ENCODE measurements around the gene REPIN1.
"Not testable (repeated sequence)": the region's sequence is repeated elsewhere in the genome, so short reads cannot be mapped to it uniquely, and the experiment has no call there.

REPIN1 gene

GRCh38 chr7:150378115-150378852 lies 9.7 kb downstream of the REPIN1 start:
- DNase-seq = peak; percentile 87

- peak; percentile 97 for DNase-seq
Observed at GRCh38 chr7:150378853-150379440, 10.3 kb downstream of the REPIN1 start, which contains the start of gene ZNF775. Gene ZNF775, plus strand, starts transcription at chr7:150379330. Its CDS starts 9,141 bp downstream, at chr7:150388471.

GRCh38 chr7:150379441-150380379 lies 11.1 kb downstream of the REPIN1 start:
- peak; percentile 63 for DNase-seq

GRCh38 chr7:150380463-150380862 lies 11.8 kb downstream of the REPIN1 start:
- DNase-seq = no peak

- DNase-seq = no peak
Observed at GRCh38 chr7:150381096-150381495, 12.5 kb downstream of the REPIN1 start.

- no peak for DNase-seq
Observed at GRCh38 chr7:150381785-150382122, 13.1 kb downstream of the REPIN1 start.

- no peak for DNase-seq
Observed at GRCh38 chr7:150382123-150382843, 13.7 kb downstream of the REPIN1 start.

- no peak for DNase-seq
Observed at GRCh38 chr7:150382844-150383225, 14.2 kb downstream of the REPIN1 start.

GRCh38 chr7:150383710-150384397 lies 15.2 kb downstream of the REPIN1 start:
- no peak for DNase-seq

GRCh38 chr7:150384406-150385301 lies 16.0 kb downstream of the REPIN1 start:
- DNase-seq = no peak

- DNase-seq = no peak
Observed at GRCh38 chr7:150385302-150385723, 16.7 kb downstream of the REPIN1 start.

GRCh38 chr7:150385884-150386283 lies 17.3 kb downstream of the REPIN1 start:
- not testable (repeated sequence) for DNase-seq

GRCh38 chr7:150388306-150388705 lies 19.7 kb downstream of the REPIN1 start:
- no peak for DNase-seq

GRCh38 chr7:150388709-150389531 lies 20.3 kb downstream of the REPIN1 start:
- peak; percentile 43 for DNase-seq

GRCh38 chr7:150389532-150389816 lies 20.9 kb downstream of the REPIN1 start:
- DNase-seq = no peak

- no peak for DNase-seq
Observed at GRCh38 chr7:150390205-150390604, 21.6 kb downstream of the REPIN1 start.

GRCh38 chr7:150393325-150393724 lies 24.7 kb downstream of the REPIN1 start:
- DNase-seq = no peak

- no peak for DNase-seq
Observed at GRCh38 chr7:150396426-150396825, 27.8 kb downstream of the REPIN1 start.

GRCh38 chr7:150396851-150397260 lies 28.2 kb downstream of the REPIN1 start:
- no peak for DNase-seq

GRCh38 chr7:150397346-150398107 lies 28.9 kb downstream of the REPIN1 start:
- no peak for DNase-seq

Data from hematopoietic multipotent progenitor cell treated with erythropoietin and hydrocortisone succinate and interleukin-3 and kit ligand, for 6 days (in vitro differentiated cells).